MCF 10A (cell line): ENCODE data around the gene GNB1L. TPM values are rescaled to one million over a fixed set of nuclear protein-coding genes. Genes with fewer than 3 reads are reported as not detected.
A peak's percentile ranks its signal among the peaks of the same experiment; 100 is the strongest.

Experiments used
- Bru-seq: library from RNA; stranded (reverse); fragments of 400-500 nt; gene quantifications from one replicate; lab custom pipeline; 2021; lab: Mats Ljungman, UMichigan
- BruChase-seq, 2 experiments: library from RNA; stranded (reverse); fragments of 400-500 nt; gene quantifications; one replicate each; lab custom pipeline; 2021; lab: Mats Ljungman, UMichigan
- BruUV-seq: library from RNA; stranded (reverse); fragments of 400-500 nt; replicated peaks from 2 replicates; lab custom pipeline; 2021; lab: Mats Ljungman, UMichigan
- CTCF ChIA-PET: fragments of 300-600 bp; sonication (Branson Sonifier 250); formaldehyde crosslinking; extraction: SDS; loops from one replicate; lab custom pipeline; 2021; ENCODE audit warnings: antibody characterized with exemption, inconsistent platforms; lab: Yijun Ruan, JAX
- POLR2A ChIA-PET: fragments of 300-600, 350-650 bp; sonication (Branson Sonifier 250); formaldehyde crosslinking; extraction: SDS; loops from one replicate; lab custom pipeline; 2020; ENCODE audit warnings: antibody characterized with exemption, inconsistent platforms; lab: Yijun Ruan, JAX
- DNase-seq: peaks from one replicate; pipeline ENCODE4 v3.0.0-alpha.2; 2018; ENCODE audit not compliant: unreplicated experiment
- H3K27ac Mint-ChIP-seq: one replicate; pipeline ENCODE4 v1.8.0; 2022; ENCODE audit warnings: mild to moderate bottlenecking, low read depth, mixed read lengths; ENCODE audit not compliant: unreplicated experiment
- H3K27me3 Mint-ChIP-seq: one replicate; pipeline ENCODE4 v1.8.0; 2022; ENCODE audit warnings: mixed read lengths; ENCODE audit not compliant: insufficient read depth, unreplicated experiment
- H3K36me3 Mint-ChIP-seq: one replicate; pipeline ENCODE4 v1.8.0; 2022; ENCODE audit warnings: mild to moderate bottlenecking, moderate library complexity, mixed read lengths; ENCODE audit not compliant: insufficient read depth, unreplicated experiment
- H3K4me1 Mint-ChIP-seq: one replicate; pipeline ENCODE4 v1.8.0; 2022; ENCODE audit warnings: mixed read lengths; ENCODE audit not compliant: insufficient read depth, unreplicated experiment
- H3K4me3 Mint-ChIP-seq: one replicate; pipeline ENCODE4 v1.8.0; 2022; ENCODE audit warnings: mild to moderate bottlenecking, moderate library complexity, mixed read lengths; ENCODE audit not compliant: unreplicated experiment
- H3K9me3 Mint-ChIP-seq: one replicate; pipeline ENCODE4 v1.8.0; 2022; ENCODE audit warnings: mixed read lengths; ENCODE audit not compliant: unreplicated experiment
- CTCF ChIP-seq: fragments of 200-600 bp; IDR thresholded peaks from one replicate; pipeline ENCODE4 v1.8.0; 2022; ENCODE audit warnings: antibody characterized with exemption, mild to moderate bottlenecking; ENCODE audit not compliant: unreplicated experiment
- intact Hi-C: fragments of 100-400 bp; cut with micrococcal nuclease; formaldehyde crosslinking; loops from 2 replicates; pipeline ENCODE4 v1.14.1; 2022
- long read RNA-seq: library from polyadenylated mRNA; stranded (forward); transcript quantifications from one replicate; pipeline ENCODE4 v2.0.0, GENCODE V29; 2022
- total RNA-seq: library from RNA; stranded (reverse); gene quantifications from 2 replicates; pipeline ENCODE4 v1.2.3, GENCODE V29; 2022

The GNB1L gene
- total RNA-seq (4.3 and 7.1 TPM in 2 replicates), Bru-seq, nascent RNA (percentile 33 among the genes with signal in this experiment), BruChase-seq, experiment 1, labeled RNA remaining after a 6-hour chase (percentile 55 among the genes with signal in this experiment), BruChase-seq, experiment 2, labeled RNA remaining after a 2-hour chase (percentile 56 among the genes with signal in this experiment)
- long read RNA-seq, full-length matches to known transcripts = 2 of 7 reads
- long read RNA-seq, partial matches to known transcripts = 0 of 7 reads
- long read RNA-seq, other reads (novel, unspliced or antisense) = 5 of 7 reads

GRCh38 chr22:19854778-19855503 is at the start of gene GNB1L, which contains the start of gene RTL10:
Gene GNB1L, minus strand, starts transcription at chr22:19854874. Its CDS starts 33,519 bp downstream, at chr22:19821355.
Gene RTL10, minus strand, starts transcription at chr22:19854874. Its CDS starts 2,613 bp downstream, at chr22:19852261.
- Mint-ChIP-seq H3K4me1 (peaks cover 21% of the 10 kb centered on the region), H3K4me3 (peak within 1 kb of the TSS; percentile 86), H3K9me3 (no peaks in the 10 kb centered on the region), H3K36me3 (peaks cover 21% of the 10 kb centered on the region), H3K27ac (peak within 1 kb of the TSS; percentile 86), H3K27me3 (no peaks in the 10 kb centered on the region)
- no TSS peak for BruUV-seq
- CTCF ChIA-PET = interaction anchor here (0.6 to 1.2 kb wide), 6 partner anchors 13 to 753 kb away, joined by 3 to 4 read pairs (median 3); no protein-coding TSS in a partner anchor
- TF ChIP-seq CTCF = no peak
- intact Hi-C loops = loop anchor here (1.0 to 2.0 kb wide), 3 partner anchors 26 to 55 kb away; no protein-coding TSS in a partner anchor
- peak; percentile 96 for DNase-seq
- POLR2A ChIA-PET = interaction anchor here (0.6 to 3.8 kb wide), 25 partner anchors 10 to 423 kb away, joined by 3 to 53 read pairs (median 5); partner anchors contain the start of genes HIRA, TRMT2A and TXNRD2

- intact Hi-C loops = no loop called here
- Mint-ChIP-seq H3K4me3 (no peak overlapping the region), H3K4me1 (no peaks in the 10 kb centered on the region), H3K27me3 (no peaks in the 10 kb centered on the region), H3K36me3 (peaks cover 6% of the 10 kb centered on the region), H3K9me3 (no peaks in the 10 kb centered on the region), H3K27ac (no peak overlapping the region)
- no TSS peak for BruUV-seq
- POLR2A ChIA-PET = no interaction called here
- CTCF ChIA-PET = interaction anchor here (1.8 to 2.7 kb wide), 2 partner anchors 148 to 174 kb away, joined by 7 to 18 read pairs; no protein-coding TSS in a partner anchor
- DNase-seq = no peak
- TF ChIP-seq CTCF = no peak
These were observed 49.6 kb upstream of the GNB1L start for GRCh38 chr22:19904174-19904856.

GRCh38 chr22:19903513-19903912 is 48.8 kb upstream of the GNB1L start:
- TF ChIP-seq CTCF = no peak
- no peak for DNase-seq
- no peaks in the 10 kb centered on the region for H3K27me3 Mint-ChIP-seq
- H3K36me3 Mint-ChIP-seq = peaks cover 12% of the 10 kb centered on the region
- no peak overlapping the region for H3K4me3 Mint-ChIP-seq
- no peak overlapping the region for H3K27ac Mint-ChIP-seq
- ChIA-PET CTCF (interaction anchor here (1.3 kb wide), 2 partner anchors 9 to 173 kb away, joined by 3 to 5 read pairs; no protein-coding TSS in a partner anchor), POLR2A (no interaction called here)
- no peaks in the 10 kb centered on the region for H3K4me1 Mint-ChIP-seq
- intact Hi-C loops = no loop called here
- no TSS peak for BruUV-seq
- no peaks in the 10 kb centered on the region for H3K9me3 Mint-ChIP-seq
